GM23338 (cell line): ENCODE data around the gene PKD1. TPM values are rescaled to one million over a fixed set of nuclear protein-coding genes. Genes with fewer than 3 reads are reported as not detected.
A peak's percentile ranks its signal among the peaks of the same experiment; 100 is the strongest.

ENCODE experiments used
- ATAC-seq: fragments of 200-7000 bp; cut with Tn5 transposase; 3 replicates; pipeline ENCODE4 v1.9.1; 2020
- DNase-seq: peaks from one replicate; pipeline ENCODE4 v3.0.0-alpha.2; 2015; ENCODE audit warnings: low spot score
- H2AFZ ChIP-seq: fragments of 200-600 bp; sonication (generic); 2 replicates; pipeline ENCODE4 v1.8.0; 2016; ENCODE audit warnings: antibody characterized with exemption, mild to moderate bottlenecking, moderate library complexity
- H3F3A ChIP-seq: fragments of 200-600 bp; sonication (generic); replicated peaks from 2 replicates; pipeline ENCODE4 v1.8.0; 2017; ENCODE audit warnings: antibody characterized with exemption, mixed run types, low read depth
- H3K27ac ChIP-seq: fragments of 200-600 bp; sonication (generic); 2 replicates; pipeline ENCODE4 v1.6.1; 2016; ENCODE audit warnings: low read depth
- H3K27me3 ChIP-seq: fragments of 200-600 bp; sonication (generic); 2 replicates; pipeline ENCODE4 v1.8.0; 2016; ENCODE audit warnings: mild to moderate bottlenecking, mixed run types, moderate library complexity; ENCODE audit not compliant: insufficient read depth
- H3K36me3 ChIP-seq: fragments of 200-600 bp; sonication (generic); 2 replicates; pipeline ENCODE4 v1.8.0; 2016; ENCODE audit warnings: mild to moderate bottlenecking; ENCODE audit not compliant: insufficient read depth
- H3K4me1 ChIP-seq: fragments of 200-600 bp; sonication (generic); 2 replicates; pipeline ENCODE4 v1.8.0; 2016; ENCODE audit warnings: mild to moderate bottlenecking, moderate library complexity; ENCODE audit not compliant: insufficient read depth
- H3K4me2 ChIP-seq: fragments of 200-600 bp; sonication (generic); 2 replicates; pipeline ENCODE4 v1.7.1; 2017; ENCODE audit warnings: mixed run types
- H3K4me3 ChIP-seq: fragments of 200-600 bp; sonication (generic); 2 replicates; pipeline ENCODE4 v1.6.1; 2016; ENCODE audit warnings: mixed run types
- H3K79me2 ChIP-seq: fragments of 200-600 bp; sonication (generic); replicated peaks from 2 replicates; pipeline ENCODE4 v1.8.0; 2017; ENCODE audit warnings: mild to moderate bottlenecking; ENCODE audit not compliant: insufficient read depth
- H3K9me2 ChIP-seq: fragments of 200-600 bp; sonication (generic); 2 replicates; pipeline ENCODE4 v1.8.0; 2017; ENCODE audit not compliant: insufficient read depth
- H4K20me1 ChIP-seq: fragments of 200-600 bp; sonication (generic); replicated peaks from 2 replicates; pipeline ENCODE4 v1.8.0; 2017; ENCODE audit warnings: mild to moderate bottlenecking; ENCODE audit not compliant: insufficient read depth
- H3K27ac Mint-ChIP-seq: 2 replicates; pipeline ENCODE4 v1.8.0; 2020; ENCODE audit warnings: inconsistent platforms, mild to moderate bottlenecking, moderate library complexity, mixed read lengths
- H3K27me3 Mint-ChIP-seq: 3 replicates; pipeline ENCODE4 v1.8.0; 2022; ENCODE audit warnings: low read depth, mild to moderate bottlenecking, moderate library complexity, mixed read lengths, inconsistent platforms; ENCODE audit not compliant: insufficient read depth, poor library complexity
- H3K36me3 Mint-ChIP-seq: 3 replicates; pipeline ENCODE4 v1.8.0; 2021; ENCODE audit warnings: low read depth, mild to moderate bottlenecking, inconsistent platforms, moderate library complexity, mixed read lengths
- H3K4me1 Mint-ChIP-seq: 3 replicates; pipeline ENCODE4 v1.8.0; 2020; ENCODE audit warnings: mild to moderate bottlenecking, inconsistent platforms, mixed read lengths
- H3K4me3 Mint-ChIP-seq: 3 replicates; pipeline ENCODE4 v1.8.0; 2021; ENCODE audit warnings: moderate library complexity, mild to moderate bottlenecking, inconsistent platforms, mixed read lengths
- H3K9me3 Mint-ChIP-seq: 3 replicates; pipeline ENCODE4 v1.8.0; 2020; ENCODE audit warnings: moderate library complexity, mild to moderate bottlenecking, inconsistent platforms, mixed read lengths
- CREB1 ChIP-seq: fragments of 250-450 bp; sonication (Bioruptor Pico); IDR thresholded peaks from 2 replicates; pipeline ENCODE4 v1.5.0; 2020; ENCODE audit warnings: low read depth, mild to moderate bottlenecking, moderate library complexity
- EZH2 ChIP-seq: fragments of 200-600 bp; sonication (generic); IDR thresholded peaks from one replicate; pipeline ENCODE4 v1.8.0; 2017; ENCODE audit warnings: antibody characterized with exemption, mild to moderate bottlenecking, low read depth; ENCODE audit not compliant: unreplicated experiment
- EZH2phosphoT487 ChIP-seq: fragments of 200-600 bp; sonication (generic); IDR thresholded peaks from one replicate; pipeline ENCODE4 v1.8.1; 2018; ENCODE audit warnings: antibody characterized with exemption; ENCODE audit not compliant: unreplicated experiment
- JUNB ChIP-seq: IDR thresholded peaks from one replicate; pipeline ENCODE4 v1.6.1; 2016; ENCODE audit warnings: antibody characterized with exemption; ENCODE audit not compliant: unreplicated experiment
- NANOG ChIP-seq: IDR thresholded peaks from 2 replicates; pipeline ENCODE4 v1.6.1; 2016; ENCODE audit warnings: antibody characterized with exemption, borderline replicate concordance
- POLR2AphosphoS5 ChIP-seq: IDR thresholded peaks from 2 replicates; pipeline ENCODE4 v1.6.1; 2016; ENCODE audit warnings: antibody characterized with exemption, low read depth
- STAT1 ChIP-seq: IDR thresholded peaks from one replicate; pipeline ENCODE4 v1.6.1; 2016; ENCODE audit warnings: antibody characterized with exemption; ENCODE audit not compliant: unreplicated experiment
- ZNF114 ChIP-seq: fragments of 250-450 bp; sonication (Bioruptor Pico); IDR thresholded peaks from 2 replicates; pipeline ENCODE4 v1.5.0; 2020; ENCODE audit warnings: mild to moderate bottlenecking, moderate library complexity
- ZNF331 ChIP-seq: fragments of 250-450 bp; sonication (Bioruptor Pico); IDR thresholded peaks from 2 replicates; pipeline ENCODE4 v1.5.0; 2020; ENCODE audit warnings: low read depth, mild to moderate bottlenecking, moderate library complexity
- polyA plus RNA-seq: library from polyadenylated mRNA; unstranded; fragments of >200 nt; fragmentation: Nextera tagmentation; extraction: Ambion mirVana; gene quantifications from 2 replicates; pipeline ENCODE4 v1.2.1, GENCODE V29; 2016
- total RNA-seq: library from RNA; depleted of rRNA; stranded (reverse); fragments of >200 nt; shearing (Covaris generic); gene quantifications from 2 replicates; pipeline ENCODE4 v1.2.3, GENCODE V29; 2014
- TF ChIP-seq, protein P1 (sequence below): IDR thresholded peaks from one replicate; pipeline ENCODE4 v1.6.1; 2018; ENCODE audit warnings: antibody characterized with exemption; ENCODE audit not compliant: unreplicated experiment
- TF ChIP-seq, protein P2 (sequence below), 2 experiments: fragments of 200-600 bp in 1 of 2; sonication (generic) in 1 of 2; conservative IDR thresholded peaks; 2 replicates each; pipeline versions ENCODE4 v1.5.1 to v1.6.1; 2016 to 2017; ENCODE audit warnings: antibody characterized with exemption in 2 of 2, low read depth in 2 of 2, mild to moderate bottlenecking in 2 of 2, moderate library complexity in 1 of 2
- TF ChIP-seq, protein P3 (sequence below): fragments of 250-450 bp; sonication (Bioruptor Pico); IDR thresholded peaks from 2 replicates; pipeline ENCODE4 v1.5.0; 2020; ENCODE audit warnings: mild to moderate bottlenecking, moderate library complexity
- TF ChIP-seq, protein P4 (sequence below): IDR thresholded peaks from 2 replicates; pipeline ENCODE4 v1.6.1; 2016; ENCODE audit warnings: antibody characterized with exemption

The PKD1 gene
- total and polyA plus RNA-seq, 2 experiments from 2014 or later: 21.1 to 107 TPM

DNA sequence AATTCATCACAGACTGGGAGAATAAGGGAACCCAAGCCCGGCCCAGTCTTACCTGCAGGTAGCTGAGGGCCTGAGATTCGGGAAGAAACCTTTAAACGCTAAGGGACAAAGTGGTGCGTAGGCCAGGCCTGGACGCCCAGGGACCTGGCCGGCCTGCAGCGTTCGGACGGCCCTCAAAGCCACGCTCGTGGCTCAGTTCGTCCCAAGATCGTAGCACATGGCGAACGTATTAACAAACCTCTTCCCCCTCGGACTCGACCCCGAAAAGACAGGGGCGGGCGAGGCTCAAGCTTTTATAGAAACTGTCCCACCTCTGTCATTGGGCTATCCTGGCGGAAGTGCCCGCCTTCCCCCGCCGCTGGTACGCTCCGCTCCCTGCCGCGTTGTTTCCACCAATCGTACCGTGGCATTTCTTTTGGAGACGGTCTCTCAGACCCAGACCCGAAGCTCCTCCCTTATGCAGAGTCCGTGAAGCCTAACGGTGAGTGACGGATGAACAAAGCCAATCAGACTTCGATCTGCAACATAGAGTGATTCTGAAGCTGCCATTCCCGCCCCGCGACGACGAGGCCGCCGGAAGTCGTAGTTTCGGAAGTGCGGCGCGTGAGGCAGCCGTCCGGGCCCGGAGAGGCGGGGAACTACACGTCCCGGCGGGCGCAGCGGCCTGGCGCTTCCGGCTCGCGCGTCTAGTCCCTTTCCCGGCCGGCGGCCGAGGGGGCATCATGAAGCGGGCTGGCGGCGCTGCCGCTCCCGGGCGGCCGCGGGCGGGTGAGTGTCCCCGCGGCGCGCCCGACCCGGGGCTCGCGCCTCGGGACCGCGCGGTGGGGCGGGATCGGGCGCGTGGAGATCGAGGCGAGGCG lies 19.6 kb upstream of the PKD1 start, which contains the start of gene TRAF7:
Gene TRAF7, plus strand, starts transcription at position 692 of the 860 bp plus-strand sequence. CDS start 8,139 bp downstream, outside the sequence.
- Histone ChIP-seq H3K9me2 (no peaks in the 10 kb centered on the region), H3K27ac (peak within 1 kb of the TSS; percentile 95), H3K36me3 (peaks cover 21% of the 10 kb centered on the region; the same call in 1 of the 2 replicates), H3K4me1 (peaks cover 42% of the 10 kb centered on the region), H3K27me3 (no peaks in the 10 kb centered on the region), H3K4me2 (peak within 1 kb of the TSS; percentile 100), H3K79me2 (peaks cover 71% of the 10 kb centered on the region), H2AFZ (no peak within 1 kb of the TSS), H3K4me3 (peak within 1 kb of the TSS; percentile 99), H4K20me1 (peaks cover 37% of the 10 kb centered on the region), H3F3A (peaks cover 47% of the 10 kb centered on the region)
- H3K4me1 Mint-ChIP-seq: peaks cover 51% of the 10 kb centered on the region
- peaks cover 59% of the 10 kb centered on the region for H3K27me3 Mint-ChIP-seq
- ATAC-seq (peak; percentile 66), DNase-seq (peak; percentile 100)
- peak within 1 kb of the TSS; percentile 98 for H3K27ac Mint-ChIP-seq
- TF ChIP-seq EZH2: no peak
- TF ChIP-seq ZNF331 (CRISPR knock-in tag): no peak
- TF ChIP-seq, protein P1, sequence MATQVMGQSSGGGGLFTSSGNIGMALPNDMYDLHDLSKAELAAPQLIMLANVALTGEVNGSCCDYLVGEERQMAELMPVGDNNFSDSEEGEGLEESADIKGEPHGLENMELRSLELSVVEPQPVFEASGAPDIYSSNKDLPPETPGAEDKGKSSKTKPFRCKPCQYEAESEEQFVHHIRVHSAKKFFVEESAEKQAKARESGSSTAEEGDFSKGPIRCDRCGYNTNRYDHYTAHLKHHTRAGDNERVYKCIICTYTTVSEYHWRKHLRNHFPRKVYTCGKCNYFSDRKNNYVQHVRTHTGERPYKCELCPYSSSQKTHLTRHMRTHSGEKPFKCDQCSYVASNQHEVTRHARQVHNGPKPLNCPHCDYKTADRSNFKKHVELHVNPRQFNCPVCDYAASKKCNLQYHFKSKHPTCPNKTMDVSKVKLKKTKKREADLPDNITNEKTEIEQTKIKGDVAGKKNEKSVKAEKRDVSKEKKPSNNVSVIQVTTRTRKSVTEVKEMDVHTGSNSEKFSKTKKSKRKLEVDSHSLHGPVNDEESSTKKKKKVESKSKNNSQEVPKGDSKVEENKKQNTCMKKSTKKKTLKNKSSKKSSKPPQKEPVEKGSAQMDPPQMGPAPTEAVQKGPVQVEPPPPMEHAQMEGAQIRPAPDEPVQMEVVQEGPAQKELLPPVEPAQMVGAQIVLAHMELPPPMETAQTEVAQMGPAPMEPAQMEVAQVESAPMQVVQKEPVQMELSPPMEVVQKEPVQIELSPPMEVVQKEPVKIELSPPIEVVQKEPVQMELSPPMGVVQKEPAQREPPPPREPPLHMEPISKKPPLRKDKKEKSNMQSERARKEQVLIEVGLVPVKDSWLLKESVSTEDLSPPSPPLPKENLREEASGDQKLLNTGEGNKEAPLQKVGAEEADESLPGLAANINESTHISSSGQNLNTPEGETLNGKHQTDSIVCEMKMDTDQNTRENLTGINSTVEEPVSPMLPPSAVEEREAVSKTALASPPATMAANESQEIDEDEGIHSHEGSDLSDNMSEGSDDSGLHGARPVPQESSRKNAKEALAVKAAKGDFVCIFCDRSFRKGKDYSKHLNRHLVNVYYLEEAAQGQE: peak; percentile 33
- TF ChIP-seq, protein P2, sequence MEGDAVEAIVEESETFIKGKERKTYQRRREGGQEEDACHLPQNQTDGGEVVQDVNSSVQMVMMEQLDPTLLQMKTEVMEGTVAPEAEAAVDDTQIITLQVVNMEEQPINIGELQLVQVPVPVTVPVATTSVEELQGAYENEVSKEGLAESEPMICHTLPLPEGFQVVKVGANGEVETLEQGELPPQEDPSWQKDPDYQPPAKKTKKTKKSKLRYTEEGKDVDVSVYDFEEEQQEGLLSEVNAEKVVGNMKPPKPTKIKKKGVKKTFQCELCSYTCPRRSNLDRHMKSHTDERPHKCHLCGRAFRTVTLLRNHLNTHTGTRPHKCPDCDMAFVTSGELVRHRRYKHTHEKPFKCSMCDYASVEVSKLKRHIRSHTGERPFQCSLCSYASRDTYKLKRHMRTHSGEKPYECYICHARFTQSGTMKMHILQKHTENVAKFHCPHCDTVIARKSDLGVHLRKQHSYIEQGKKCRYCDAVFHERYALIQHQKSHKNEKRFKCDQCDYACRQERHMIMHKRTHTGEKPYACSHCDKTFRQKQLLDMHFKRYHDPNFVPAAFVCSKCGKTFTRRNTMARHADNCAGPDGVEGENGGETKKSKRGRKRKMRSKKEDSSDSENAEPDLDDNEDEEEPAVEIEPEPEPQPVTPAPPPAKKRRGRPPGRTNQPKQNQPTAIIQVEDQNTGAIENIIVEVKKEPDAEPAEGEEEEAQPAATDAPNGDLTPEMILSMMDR (conservative IDR thresholded peaks at IDR 0.05; ENCODE audit: low read depth in 2 of 2): no peak
- TF ChIP-seq STAT1: no peak
- peak; percentile 86 for TF ChIP-seq CREB1 (CRISPR knock-in tag)
- peak; percentile 94; the same call in 1 of the 2 replicates for TF ChIP-seq ZNF114 (CRISPR knock-in tag)
- no peak for TF ChIP-seq EZH2phosphoT487
- TF ChIP-seq JUNB: no peak
- TF ChIP-seq POLR2AphosphoS5: peak; percentile 100
- TF ChIP-seq, protein P3, sequence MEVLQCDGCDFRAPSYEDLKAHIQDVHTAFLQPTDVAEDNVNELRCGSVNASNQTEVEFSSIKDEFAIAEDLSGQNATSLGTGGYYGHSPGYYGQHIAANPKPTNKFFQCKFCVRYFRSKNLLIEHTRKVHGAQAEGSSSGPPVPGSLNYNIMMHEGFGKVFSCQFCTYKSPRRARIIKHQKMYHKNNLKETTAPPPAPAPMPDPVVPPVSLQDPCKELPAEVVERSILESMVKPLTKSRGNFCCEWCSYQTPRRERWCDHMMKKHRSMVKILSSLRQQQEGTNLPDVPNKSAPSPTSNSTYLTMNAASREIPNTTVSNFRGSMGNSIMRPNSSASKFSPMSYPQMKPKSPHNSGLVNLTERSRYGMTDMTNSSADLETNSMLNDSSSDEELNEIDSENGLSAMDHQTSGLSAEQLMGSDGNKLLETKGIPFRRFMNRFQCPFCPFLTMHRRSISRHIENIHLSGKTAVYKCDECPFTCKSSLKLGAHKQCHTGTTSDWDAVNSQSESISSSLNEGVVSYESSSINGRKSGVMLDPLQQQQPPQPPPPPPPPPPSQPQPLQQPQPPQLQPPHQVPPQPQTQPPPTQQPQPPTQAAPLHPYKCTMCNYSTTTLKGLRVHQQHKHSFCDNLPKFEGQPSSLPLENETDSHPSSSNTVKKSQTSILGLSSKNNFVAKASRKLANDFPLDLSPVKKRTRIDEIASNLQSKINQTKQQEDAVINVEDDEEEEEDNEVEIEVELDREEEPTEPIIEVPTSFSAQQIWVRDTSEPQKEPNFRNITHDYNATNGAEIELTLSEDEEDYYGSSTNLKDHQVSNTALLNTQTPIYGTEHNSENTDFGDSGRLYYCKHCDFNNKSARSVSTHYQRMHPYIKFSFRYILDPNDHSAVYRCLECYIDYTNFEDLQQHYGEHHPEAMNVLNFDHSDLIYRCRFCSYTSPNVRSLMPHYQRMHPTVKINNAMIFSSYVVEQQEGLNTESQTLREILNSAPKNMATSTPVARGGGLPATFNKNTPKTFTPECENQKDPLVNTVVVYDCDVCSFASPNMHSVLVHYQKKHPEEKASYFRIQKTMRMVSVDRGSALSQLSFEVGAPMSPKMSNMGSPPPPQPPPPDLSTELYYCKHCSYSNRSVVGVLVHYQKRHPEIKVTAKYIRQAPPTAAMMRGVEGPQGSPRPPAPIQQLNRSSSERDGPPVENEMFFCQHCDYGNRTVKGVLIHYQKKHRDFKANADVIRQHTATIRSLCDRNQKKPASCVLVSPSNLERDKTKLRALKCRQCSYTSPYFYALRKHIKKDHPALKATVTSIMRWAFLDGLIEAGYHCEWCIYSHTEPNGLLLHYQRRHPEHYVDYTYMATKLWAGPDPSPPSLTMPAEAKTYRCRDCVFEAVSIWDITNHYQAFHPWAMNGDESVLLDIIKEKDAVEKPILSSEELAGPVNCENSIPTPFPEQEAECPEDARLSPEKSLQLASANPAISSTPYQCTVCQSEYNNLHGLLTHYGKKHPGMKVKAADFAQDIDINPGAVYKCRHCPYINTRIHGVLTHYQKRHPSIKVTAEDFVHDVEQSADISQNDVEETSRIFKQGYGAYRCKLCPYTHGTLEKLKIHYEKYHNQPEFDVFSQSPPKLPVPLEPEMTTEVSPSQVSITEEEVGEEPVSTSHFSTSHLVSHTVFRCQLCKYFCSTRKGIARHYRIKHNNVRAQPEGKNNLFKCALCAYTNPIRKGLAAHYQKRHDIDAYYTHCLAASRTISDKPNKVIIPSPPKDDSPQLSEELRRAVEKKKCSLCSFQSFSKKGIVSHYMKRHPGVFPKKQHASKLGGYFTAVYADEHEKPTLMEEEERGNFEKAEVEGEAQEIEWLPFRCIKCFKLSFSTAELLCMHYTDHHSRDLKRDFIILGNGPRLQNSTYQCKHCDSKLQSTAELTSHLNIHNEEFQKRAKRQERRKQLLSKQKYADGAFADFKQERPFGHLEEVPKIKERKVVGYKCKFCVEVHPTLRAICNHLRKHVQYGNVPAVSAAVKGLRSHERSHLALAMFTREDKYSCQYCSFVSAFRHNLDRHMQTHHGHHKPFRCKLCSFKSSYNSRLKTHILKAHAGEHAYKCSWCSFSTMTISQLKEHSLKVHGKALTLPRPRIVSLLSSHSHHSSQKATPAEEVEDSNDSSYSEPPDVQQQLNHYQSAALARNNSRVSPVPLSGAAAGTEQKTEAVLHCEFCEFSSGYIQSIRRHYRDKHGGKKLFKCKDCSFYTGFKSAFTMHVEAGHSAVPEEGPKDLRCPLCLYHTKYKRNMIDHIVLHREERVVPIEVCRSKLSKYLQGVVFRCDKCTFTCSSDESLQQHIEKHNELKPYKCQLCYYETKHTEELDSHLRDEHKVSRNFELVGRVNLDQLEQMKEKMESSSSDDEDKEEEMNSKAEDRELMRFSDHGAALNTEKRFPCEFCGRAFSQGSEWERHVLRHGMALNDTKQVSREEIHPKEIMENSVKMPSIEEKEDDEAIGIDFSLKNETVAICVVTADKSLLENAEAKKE (CRISPR knock-in tag): no peak
- TF ChIP-seq, protein P4, sequence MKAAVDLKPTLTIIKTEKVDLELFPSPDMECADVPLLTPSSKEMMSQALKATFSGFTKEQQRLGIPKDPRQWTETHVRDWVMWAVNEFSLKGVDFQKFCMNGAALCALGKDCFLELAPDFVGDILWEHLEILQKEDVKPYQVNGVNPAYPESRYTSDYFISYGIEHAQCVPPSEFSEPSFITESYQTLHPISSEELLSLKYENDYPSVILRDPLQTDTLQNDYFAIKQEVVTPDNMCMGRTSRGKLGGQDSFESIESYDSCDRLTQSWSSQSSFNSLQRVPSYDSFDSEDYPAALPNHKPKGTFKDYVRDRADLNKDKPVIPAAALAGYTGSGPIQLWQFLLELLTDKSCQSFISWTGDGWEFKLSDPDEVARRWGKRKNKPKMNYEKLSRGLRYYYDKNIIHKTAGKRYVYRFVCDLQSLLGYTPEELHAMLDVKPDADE: peak; percentile 94
- TF ChIP-seq NANOG: no peak
- H3K9me3 Mint-ChIP-seq: peaks cover 21% of the 10 kb centered on the region
- H3K4me3 Mint-ChIP-seq: peak within 1 kb of the TSS; percentile 93
- peaks cover 50% of the 10 kb centered on the region for H3K36me3 Mint-ChIP-seq
